Activated T-cell treated with anti-CD3 and anti-CD28 coated beads for 1 hour (primary cell): ENCODE measurements around the gene SAG.
A peak's percentile ranks its signal among the peaks of the same experiment; 100 is the strongest.

ENCODE experiments used
- DNase-seq: peaks from one replicate; pipeline ENCODE4 v3.0.0-alpha.2; 2020; ENCODE audit warnings: low read depth

SAG gene

GRCh38 chr2:233307565-233307964 lies at the start of gene SAG:
Gene SAG, plus strand, starts transcription at chr2:233307816. Its CDS starts 1,374 bp downstream, at chr2:233309190.
- DNase-seq = no peak

GRCh38 chr2:233258211-233258610 lies 49.4 kb upstream of the SAG start:
- no peak for DNase-seq

GRCh38 chr2:233259730-233260129 lies 47.9 kb upstream of the SAG start:
- no peak for DNase-seq

- DNase-seq = no peak
Observed at GRCh38 chr2:233260661-233261060, 47.0 kb upstream of the SAG start.

- no peak for DNase-seq
Observed at GRCh38 chr2:233261819-233262555, 45.6 kb upstream of the SAG start.

- no peak for DNase-seq
Observed at GRCh38 chr2:233262562-233262961, 45.1 kb upstream of the SAG start.

GRCh38 chr2:233263045-233263570 lies 44.5 kb upstream of the SAG start:
- DNase-seq = no peak

- no peak for DNase-seq
Observed at GRCh38 chr2:233264667-233265066, 42.9 kb upstream of the SAG start.

- no peak for DNase-seq
Observed at GRCh38 chr2:233265899-233266431, 41.7 kb upstream of the SAG start.

GRCh38 chr2:233266481-233266880 lies 41.1 kb upstream of the SAG start:
- DNase-seq = no peak

- DNase-seq = peak; percentile 56
Observed at GRCh38 chr2:233267516-233268245, 39.9 kb upstream of the SAG start.

- DNase-seq = no peak
Observed at GRCh38 chr2:233270366-233270765, 37.2 kb upstream of the SAG start.

- DNase-seq = no peak
Observed at GRCh38 chr2:233270951-233271350, 36.7 kb upstream of the SAG start.

GRCh38 chr2:233271693-233272092 lies 35.9 kb upstream of the SAG start:
- no peak for DNase-seq

- DNase-seq = no peak
Observed at GRCh38 chr2:233273120-233273519, 34.5 kb upstream of the SAG start.

GRCh38 chr2:233275223-233275622 lies 32.4 kb upstream of the SAG start:
- no peak for DNase-seq

GRCh38 chr2:233278921-233279320 lies 28.7 kb upstream of the SAG start:
- no peak for DNase-seq

- DNase-seq = no peak
Observed at GRCh38 chr2:233280114-233280693, 27.4 kb upstream of the SAG start.

GRCh38 chr2:233281553-233281952 lies 26.1 kb upstream of the SAG start:
- DNase-seq = no peak

GRCh38 chr2:233281992-233282603 lies 25.5 kb upstream of the SAG start:
- DNase-seq = no peak

- no peak for DNase-seq
Observed at GRCh38 chr2:233285921-233286320, 21.7 kb upstream of the SAG start.

- no peak for DNase-seq
Observed at GRCh38 chr2:233287871-233288270, 19.7 kb upstream of the SAG start.
